ENCODE results near the gene LAMC3.
"Not testable (repeated sequence)": the region's sequence is repeated elsewhere in the genome, so short reads cannot be mapped to it uniquely, and the experiment has no call there.

Gene LAMC3

GRCh38 chr9:131101207-131101964, 92.4 kb downstream of the LAMC3 start:
- no peak for DNase-seq

DNA sequence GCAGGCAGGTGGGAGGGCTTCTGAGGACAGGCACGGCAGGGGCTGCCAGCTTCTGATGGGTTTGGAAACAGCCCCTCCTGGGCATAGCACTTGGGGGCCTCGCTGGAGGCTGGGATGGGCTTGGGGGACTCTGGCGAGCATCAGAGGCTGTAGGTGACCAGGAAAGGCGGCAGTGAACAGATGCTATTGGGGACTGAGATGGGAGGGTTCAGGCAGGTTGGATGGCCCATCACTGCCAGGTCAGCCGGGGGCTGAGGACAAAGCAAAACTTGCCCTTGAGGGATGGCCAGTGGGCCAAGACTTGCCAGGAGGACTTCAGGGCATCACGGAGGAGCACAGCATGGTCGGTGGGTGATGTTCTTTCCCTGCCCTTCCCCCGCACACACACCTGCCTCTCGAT, 94.0 kb downstream of the LAMC3 start:
- no peak for DNase-seq

DNA sequence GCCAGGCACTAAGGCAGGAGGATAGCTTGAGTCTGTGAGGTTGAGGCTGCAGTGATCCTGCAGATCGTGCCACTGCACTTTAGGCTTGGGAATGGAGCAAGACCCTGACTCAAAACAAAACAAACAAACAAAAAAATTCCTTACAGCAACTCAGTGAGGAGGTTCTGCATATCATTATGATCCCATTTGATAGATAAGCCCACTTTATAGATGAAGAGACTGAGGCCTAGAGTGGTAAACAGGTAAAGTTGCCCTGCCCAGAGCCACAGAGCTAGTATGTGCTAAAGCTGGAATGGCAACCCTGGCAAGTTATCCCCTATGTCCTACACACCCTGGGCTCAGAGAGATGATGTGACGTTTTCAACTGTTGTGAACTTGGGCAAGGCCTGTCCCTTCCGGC, 94.6 kb downstream of the LAMC3 start:
- no peak for DNase-seq

DNA sequence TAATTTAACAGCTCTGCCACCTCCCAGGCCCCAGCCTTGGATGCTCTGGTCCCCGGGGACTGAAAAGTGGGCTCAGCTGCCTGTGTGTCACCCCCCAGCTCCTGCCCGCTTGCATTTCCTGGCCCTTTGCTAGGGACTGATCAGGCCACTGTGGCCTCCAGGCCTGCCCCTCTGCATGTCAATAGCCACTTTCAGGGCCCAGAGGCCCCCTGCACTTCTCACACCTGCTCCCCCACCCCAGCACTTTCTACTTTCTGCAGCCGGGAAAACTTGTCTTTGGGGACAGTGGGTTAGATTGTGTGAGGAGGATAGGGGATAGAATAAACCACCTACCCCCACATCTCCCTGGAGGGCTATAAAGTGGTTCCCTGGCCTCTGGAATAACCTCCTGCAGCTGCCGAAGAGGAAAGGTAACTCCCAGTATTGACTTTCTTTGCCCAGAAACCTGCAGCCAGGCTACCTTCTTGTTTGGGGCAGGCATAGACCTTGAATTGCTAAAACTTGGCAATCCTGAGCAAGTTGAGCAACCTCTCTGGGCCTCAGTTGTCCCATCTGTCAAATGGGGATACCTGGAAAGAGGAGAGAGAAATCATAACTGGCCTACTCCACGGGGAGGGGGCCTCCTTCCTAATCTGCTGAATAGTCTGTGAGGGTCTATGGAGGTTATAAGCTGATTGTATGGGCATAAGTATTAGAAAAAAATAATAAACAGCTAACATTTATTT, 95.2 kb downstream of the LAMC3 start:
- no peak for DNase-seq

DNA sequence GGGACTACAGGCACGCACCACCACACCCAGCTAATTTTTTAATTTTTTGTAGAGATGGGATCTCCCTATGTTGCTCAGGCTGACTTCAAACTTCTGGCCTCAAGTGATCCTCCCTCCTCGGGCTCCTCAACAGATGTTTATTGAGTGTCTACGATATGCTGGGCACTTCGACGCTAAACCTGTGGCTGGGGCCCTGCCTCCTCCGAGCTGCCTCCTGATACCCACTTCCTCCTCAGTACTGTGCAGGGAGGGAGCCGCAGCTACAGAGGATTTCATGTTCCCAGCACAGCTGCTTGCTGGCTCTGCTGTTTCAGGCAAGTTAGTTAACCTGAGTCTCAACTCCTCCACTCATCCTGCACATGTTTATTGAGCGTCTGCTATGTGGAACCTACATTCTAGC, 97.0 kb downstream of the LAMC3 start:
- DNase-seq = no peak

DNA sequence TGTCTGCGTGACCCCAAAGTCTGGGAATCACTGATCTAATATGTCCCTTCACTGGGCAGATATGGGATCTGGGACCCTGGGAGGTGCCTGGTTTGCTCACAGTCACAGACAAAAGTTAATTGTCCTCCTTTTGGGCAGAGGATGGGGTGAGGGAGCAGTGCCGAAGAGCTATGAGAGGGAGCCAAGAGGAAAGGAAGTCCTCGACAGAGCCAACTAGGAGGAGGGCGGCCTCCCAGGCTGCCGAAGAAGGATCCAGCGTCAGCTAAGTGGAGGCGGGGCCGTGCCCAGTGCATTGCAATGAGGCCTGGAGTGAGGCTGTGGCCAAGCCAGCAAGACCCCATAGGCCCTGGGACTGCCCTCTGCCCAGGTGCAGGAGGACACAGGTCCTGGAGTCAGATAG, 98.8 kb downstream of the LAMC3 start:
- no peak for DNase-seq

DNA sequence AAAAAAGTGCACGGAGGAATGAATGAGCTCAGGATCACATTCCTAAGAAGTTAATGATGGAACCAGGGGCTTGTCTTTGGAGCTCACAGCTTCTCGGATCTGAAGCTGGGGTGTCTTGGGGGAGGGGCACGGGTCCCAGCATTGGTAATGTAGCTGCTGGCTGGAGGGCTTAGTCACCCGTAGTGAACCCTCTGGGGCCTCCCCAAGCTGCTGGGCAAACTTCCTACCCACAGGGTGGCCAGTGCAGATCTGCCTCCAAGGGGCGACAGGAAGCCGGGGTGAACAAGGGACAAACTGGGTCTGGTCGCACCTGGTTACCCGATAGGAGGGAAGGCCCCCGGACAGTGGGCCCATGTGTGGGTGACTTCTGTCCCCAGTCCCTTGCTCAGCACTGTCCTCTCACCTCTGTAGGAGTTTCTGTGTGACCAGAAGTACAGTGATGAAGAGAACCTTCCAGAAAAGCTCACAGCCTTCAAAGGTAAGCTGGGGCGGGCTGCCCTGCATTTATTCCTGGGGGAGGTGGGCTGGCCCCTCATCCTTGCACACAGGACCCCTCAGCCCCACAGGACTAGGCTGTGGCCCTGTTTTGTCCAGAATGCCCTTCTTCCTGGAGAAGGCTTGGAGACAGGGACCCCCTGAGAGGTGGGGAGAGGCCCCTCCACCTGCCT, 102.3 kb downstream of the LAMC3 start:
- DNase-seq = no peak

DNA sequence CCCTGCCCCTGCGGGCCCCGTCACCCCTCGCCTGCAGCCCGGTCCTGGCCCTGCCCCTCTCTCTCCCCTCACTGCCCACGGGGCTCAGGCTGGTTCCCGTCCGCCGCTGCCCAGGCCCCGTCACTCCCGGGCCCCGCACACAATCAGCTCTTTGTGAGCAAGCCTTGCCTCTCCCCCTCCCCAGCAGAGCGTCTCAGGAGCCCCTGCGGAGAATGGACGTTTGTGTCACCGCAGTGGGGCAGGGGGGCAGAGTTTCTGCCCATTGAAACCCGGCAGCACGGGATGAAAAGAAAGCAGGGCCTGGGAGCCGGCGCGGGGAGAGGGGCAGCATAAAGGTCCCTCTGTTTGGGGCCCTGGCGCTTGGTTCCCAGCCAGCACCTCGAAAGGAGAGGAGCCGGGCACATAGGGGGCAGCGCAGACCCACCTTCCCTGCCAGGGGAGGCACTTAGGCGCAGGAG, 102.9 kb downstream of the LAMC3 start:
- no peak for DNase-seq

GRCh38 chr9:131112374-131113154, 103.6 kb downstream of the LAMC3 start:
- no peak for DNase-seq

DNA sequence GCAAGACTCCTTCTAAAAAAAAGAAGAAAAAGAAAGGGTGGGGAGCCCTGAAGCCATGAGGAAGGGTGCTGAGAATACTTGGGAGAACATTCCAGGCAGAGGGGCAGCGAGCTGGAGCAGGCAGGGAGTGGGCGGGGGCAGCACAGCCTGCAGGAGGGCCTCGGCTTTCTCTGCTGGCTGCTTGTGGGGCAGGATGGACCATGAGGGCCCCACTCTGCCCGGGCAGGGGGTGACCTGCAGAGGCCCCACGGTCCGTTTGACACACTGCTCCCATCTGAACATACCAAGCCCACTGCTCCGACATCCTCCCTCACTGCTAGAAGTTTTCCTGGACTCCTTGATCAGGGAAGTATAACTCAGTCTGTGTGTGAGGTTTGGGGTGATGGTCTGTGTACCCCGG, 104.7 kb downstream of the LAMC3 start:
- no peak for DNase-seq

DNA sequence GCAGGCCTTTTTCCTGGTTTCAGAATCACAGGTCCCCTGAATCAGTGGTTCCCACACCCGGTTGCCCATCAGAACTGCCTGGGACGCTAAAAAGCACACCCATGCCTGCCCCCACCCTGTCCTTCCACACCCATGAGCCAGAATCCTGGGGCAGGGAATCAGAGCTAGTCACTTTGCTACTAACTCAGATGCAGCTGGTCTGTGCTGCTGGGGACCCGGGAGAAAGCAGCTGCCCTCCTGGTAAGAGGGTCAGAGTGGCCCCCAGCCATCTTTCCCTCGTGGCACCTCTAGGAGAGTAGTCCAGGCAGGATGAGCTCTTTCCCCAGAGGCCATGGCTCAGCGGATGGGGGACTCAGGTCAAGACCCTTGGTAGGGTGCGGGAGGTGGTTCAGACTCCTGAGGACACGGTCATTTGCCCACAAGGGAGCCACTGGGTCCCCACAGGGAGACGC, 105.1 kb downstream of the LAMC3 start:
- no peak for DNase-seq

- not testable (repeated sequence) for DNase-seq
Observed at GRCh38 chr9:131115360-131115742, 106.4 kb downstream of the LAMC3 start.

DNA sequence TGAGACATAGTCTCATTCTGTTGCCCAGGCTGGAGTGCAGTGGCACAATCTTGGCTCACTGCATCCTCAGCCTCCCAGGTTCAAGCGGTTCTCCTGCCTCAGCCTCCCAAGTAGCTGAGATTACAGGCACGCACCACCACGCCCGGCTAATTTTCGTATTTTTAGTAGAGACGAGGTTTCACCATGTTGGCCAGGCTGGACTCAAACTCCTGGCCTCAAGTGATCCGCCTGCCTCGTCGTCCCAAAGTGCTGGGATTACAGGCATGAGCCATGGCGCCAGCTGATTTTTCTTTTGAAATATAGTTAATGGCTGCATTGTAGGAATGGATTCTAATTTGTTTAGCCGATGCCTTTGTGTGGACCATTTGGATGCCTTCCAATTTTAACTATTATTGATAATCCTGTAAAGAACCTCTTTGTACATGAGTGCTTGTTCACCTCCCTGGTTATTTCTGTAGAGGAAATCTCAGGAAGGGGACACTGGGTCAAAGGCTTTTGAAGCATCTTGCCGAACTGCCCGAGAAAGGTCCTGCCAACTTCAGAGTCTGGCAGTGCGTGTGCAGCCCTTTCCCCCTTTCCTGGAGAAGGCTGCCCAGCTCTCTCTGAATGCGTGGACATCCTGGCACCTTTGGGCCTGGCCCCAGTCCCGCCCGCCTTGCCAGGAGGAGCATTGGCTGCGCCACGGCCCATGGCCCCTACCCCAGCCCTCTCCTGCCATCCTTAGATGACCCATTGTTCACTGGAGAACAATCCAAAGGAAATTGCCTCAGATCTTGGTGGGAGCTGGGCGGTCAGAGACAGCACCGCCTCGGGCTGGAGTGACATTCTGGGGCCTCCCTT, 107.5 kb downstream of the LAMC3 start:
- no peak for DNase-seq

GRCh38 chr9:131117121-131117761, 108.3 kb downstream of the LAMC3 start:
- no peak for DNase-seq

- DNase-seq = no peak
Observed at GRCh38 chr9:131117762-131118145, 108.8 kb downstream of the LAMC3 start.

DNA sequence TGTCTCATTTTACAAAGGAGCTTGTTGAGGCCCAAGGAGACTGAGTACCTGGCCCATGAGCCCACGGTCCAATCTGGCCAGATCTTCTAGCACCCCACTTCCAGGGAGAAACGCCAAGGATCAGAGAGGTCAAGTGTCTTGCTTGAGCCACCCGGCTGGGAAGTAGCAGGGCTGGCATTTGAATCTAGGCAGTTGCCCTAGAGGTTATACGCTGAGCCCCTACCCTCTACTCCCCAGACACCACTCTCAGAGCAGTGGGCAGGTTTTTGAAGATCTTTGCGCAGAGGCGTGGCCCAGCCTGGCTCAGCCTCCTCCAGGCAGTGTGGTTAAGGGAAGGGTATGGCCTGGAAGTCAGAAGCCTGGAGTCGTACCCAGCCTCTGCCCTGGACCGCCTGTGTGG, 110.6 kb downstream of the LAMC3 start:
- no peak for DNase-seq

- DNase-seq = no peak
Observed at GRCh38 chr9:131120620-131121228, 111.8 kb downstream of the LAMC3 start.

- no peak for DNase-seq
Observed at GRCh38 chr9:131121346-131121745, 112.4 kb downstream of the LAMC3 start.

DNA sequence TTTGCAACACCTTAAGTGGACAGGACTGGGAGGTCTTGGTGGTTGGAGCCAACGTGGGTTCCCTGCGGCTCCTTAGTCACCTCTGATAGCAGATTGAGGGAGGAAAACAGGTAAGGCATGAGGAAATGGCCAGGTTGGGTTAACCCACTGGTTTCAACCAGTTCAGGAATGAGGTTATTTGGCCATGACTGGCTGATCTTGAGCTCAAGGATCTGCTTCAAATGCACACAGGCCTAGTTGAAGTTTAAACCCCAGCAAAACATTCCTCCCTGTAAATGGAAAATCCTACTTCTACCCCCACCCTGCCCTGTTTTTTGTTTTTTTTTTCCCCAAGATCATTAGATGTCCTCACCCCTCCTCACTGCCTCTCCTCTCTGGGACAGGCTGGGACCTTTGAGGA, 113.2 kb downstream of the LAMC3 start:
- no peak for DNase-seq

GRCh38 chr9:131125038-131125287, 116.0 kb downstream of the LAMC3 start:
- peak; percentile 2 for DNase-seq

GRCh38 chr9:131125288-131126058, 116.5 kb downstream of the LAMC3 start, which contains the start of gene NUP214:
Gene NUP214, plus strand, starts transcription at chr9:131125586. Its CDS starts 119 bp downstream, at chr9:131125705.
- peak; percentile 99 for DNase-seq
